HL-60 (cell line): ENCODE data around the gene RASL11A.

ENCODE experiments used
- DNase-seq, 2 experiments: peaks; one replicate each; pipeline ENCODE4 v3.0.0-alpha.2; 2010 to 2020; ENCODE audit warnings: low read depth in 1 of 2, low spot score in 1 of 2
- H3K27ac ChIP-seq: fragments of 250-450 bp; sonication (Bioruptor Pico); replicated peaks from 2 replicates; pipeline ENCODE4 v1.5.1; 2020; ENCODE audit warnings: mild to moderate bottlenecking, moderate library complexity
- H3K27me3 ChIP-seq: fragments of 250-450 bp; sonication (Bioruptor Pico); 2 replicates; pipeline ENCODE4 v1.5.1; 2021; ENCODE audit warnings: mild to moderate bottlenecking, moderate library complexity; ENCODE audit not compliant: insufficient read depth, poor library complexity, severe bottlenecking
- H3K4me3 ChIP-seq: replicated peaks from 2 replicates; pipeline ENCODE4 v1.5.1; 2011; ENCODE audit warnings: mild to moderate bottlenecking, control low read depth, low read length; ENCODE audit not compliant: insufficient read depth
- GABPA ChIP-seq: IDR thresholded peaks from 2 replicates; pipeline ENCODE4 v1.6.1; 2012; ENCODE audit warnings: low read depth
- POLR2AphosphoS5 ChIP-seq: IDR thresholded peaks from 2 replicates; pipeline ENCODE4 v1.6.1; 2012; ENCODE audit warnings: low read depth
- REST ChIP-seq: IDR thresholded peaks from 2 replicates; pipeline ENCODE4 v1.6.1; 2012; ENCODE audit warnings: low read depth; ENCODE audit not compliant: insufficient replicate concordance
- SPI1 ChIP-seq: IDR thresholded peaks from 2 replicates; pipeline ENCODE4 v1.6.1; 2012; ENCODE audit warnings: low read depth, mild to moderate bottlenecking, borderline replicate concordance
- TF ChIP-seq, protein P1 (sequence below): IDR thresholded peaks from one replicate; pipeline ENCODE4 v1.5.1; 2011; ENCODE audit warnings: low read length, control low read depth, inconsistent platforms; ENCODE audit not compliant: insufficient read depth

The RASL11A gene

GRCh38 chr13:27263438-27263837 lies 7.2 kb upstream of the RASL11A start:
- Histone ChIP-seq H3K27me3 (no peaks in the 10 kb centered on the region), H3K4me3 (no peak overlapping the region), H3K27ac (no peak overlapping the region)
- TF ChIP-seq GABPA (no peak), POLR2AphosphoS5 (no peak), SPI1 (no peak), REST (no peak)
- TF ChIP-seq, protein P1, sequence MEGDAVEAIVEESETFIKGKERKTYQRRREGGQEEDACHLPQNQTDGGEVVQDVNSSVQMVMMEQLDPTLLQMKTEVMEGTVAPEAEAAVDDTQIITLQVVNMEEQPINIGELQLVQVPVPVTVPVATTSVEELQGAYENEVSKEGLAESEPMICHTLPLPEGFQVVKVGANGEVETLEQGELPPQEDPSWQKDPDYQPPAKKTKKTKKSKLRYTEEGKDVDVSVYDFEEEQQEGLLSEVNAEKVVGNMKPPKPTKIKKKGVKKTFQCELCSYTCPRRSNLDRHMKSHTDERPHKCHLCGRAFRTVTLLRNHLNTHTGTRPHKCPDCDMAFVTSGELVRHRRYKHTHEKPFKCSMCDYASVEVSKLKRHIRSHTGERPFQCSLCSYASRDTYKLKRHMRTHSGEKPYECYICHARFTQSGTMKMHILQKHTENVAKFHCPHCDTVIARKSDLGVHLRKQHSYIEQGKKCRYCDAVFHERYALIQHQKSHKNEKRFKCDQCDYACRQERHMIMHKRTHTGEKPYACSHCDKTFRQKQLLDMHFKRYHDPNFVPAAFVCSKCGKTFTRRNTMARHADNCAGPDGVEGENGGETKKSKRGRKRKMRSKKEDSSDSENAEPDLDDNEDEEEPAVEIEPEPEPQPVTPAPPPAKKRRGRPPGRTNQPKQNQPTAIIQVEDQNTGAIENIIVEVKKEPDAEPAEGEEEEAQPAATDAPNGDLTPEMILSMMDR: no peak
- no peak for DNase-seq

DNA sequence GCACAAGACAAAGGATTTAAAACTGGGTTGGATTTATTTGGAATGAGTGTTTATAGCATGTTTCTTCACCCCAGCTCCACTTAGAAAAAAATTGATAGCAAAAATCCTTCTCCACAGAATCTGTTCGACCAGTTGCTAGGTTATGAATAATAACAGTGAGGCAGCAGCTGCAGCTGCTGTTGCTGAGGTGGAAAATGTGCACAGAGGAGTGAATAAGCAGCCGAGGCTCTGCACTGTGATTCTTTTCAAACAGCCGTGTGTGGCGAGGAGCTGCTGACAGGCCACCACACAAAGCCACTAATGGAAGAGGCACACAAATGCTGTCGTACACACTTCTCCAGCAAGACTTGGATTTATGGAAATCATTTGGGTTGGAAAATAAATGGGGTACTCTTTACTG lies 6.4 kb upstream of the RASL11A start:
- TF ChIP-seq GABPA (no peak), POLR2AphosphoS5 (no peak)
- no peak for DNase-seq
- Histone ChIP-seq H3K27me3 (no peaks in the 10 kb centered on the region), H3K4me3 (no peak overlapping the region), H3K27ac (no peak overlapping the region)

GRCh38 chr13:27264648-27265047 lies 6.0 kb upstream of the RASL11A start:
- Histone ChIP-seq H3K27me3 (no peaks in the 10 kb centered on the region), H3K4me3 (no peak overlapping the region), H3K27ac (no peak overlapping the region)
- TF ChIP-seq, protein P1: no peak
- no peak for TF ChIP-seq GABPA
- no peak for TF ChIP-seq SPI1
- no peak for TF ChIP-seq POLR2AphosphoS5
- TF ChIP-seq REST: no peak
- no peak for DNase-seq

DNA sequence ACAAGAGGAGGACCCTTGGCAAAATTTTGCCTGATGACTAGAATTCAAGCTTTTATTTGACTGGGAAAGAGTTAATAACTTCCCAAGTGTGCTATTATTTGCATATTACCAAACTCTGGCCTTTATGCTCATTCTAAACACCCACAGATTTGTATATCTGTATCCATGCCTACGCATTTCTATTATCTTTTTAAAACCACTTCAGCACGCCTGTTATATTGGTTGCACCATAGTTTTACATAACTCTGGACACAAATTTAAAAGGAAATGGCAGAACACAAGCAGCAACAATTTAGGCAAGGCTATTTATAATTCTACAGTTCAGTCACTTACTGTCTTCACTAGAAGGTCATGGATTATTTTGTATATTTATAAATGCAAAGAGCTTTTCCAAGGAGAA lies 3.7 kb upstream of the RASL11A start:
- no peak for DNase-seq
- Histone ChIP-seq H3K27me3 (peaks cover 4% of the 10 kb centered on the region), H3K4me3 (no peak overlapping the region), H3K27ac (0 out of 2 replicates have a peak overlapping the region, but pooled peaks have one; percentile 6)
- TF ChIP-seq, protein P1: no peak
- no peak for TF ChIP-seq GABPA
- TF ChIP-seq POLR2AphosphoS5: no peak
- TF ChIP-seq REST: no peak
- TF ChIP-seq SPI1: no peak
